KBM-7 (cell line): Measurements from ENCODE around the gene OR52N1.
A peak's percentile ranks its signal among the peaks of the same experiment; 100 is the strongest.

ENCODE experiments used
- DNase-seq: peaks from one replicate; pipeline ENCODE4 v3.0.0-alpha.2; 2015
- in situ Hi-C: fragments of 300-500 bp; cut with MboI; formaldehyde crosslinking; loops from 2 replicates; pipeline ENCODE4 v1.14.3; 2020; ENCODE audit warnings: low sequenced_read_pairs, low pct_unique_long_range_greater_than_20kb, mixed read lengths

The OR52N1 gene

GRCh38 chr11:5791165-5791564 is at the start of gene OR52N1:
Gene OR52N1 (minus strand): TSS chr11:5791265. CDS start chr11:5788816, 2,449 bp downstream.
- in situ Hi-C loops = no loop called here
- DNase-seq = no peak

DNA sequence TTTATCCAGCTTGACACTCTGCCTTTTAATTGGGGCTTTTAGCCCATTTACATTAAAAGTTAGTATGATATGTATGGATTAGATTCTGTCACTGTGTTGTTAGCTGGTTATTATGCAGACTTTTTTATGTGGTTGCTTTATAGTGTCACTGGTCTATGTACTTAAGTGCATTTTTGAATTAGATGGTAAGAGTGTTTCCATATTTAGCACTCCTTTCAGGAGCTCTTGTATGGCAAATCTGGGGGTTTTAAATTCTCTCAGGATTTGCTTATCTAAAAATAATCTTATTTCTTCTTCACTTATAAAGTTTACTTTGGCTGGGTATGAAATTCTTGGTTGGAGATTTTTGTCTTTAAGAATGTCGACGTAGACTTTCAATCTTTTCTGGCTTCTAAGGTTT is 46.6 kb upstream of the OR52N1 start:
- in situ Hi-C loops = no loop called here
- DNase-seq = no peak

- DNase-seq = no peak
- in situ Hi-C loops = no loop called here
These were observed 42.4 kb upstream of the OR52N1 start for GRCh38 chr11:5833446-5833845.

DNA sequence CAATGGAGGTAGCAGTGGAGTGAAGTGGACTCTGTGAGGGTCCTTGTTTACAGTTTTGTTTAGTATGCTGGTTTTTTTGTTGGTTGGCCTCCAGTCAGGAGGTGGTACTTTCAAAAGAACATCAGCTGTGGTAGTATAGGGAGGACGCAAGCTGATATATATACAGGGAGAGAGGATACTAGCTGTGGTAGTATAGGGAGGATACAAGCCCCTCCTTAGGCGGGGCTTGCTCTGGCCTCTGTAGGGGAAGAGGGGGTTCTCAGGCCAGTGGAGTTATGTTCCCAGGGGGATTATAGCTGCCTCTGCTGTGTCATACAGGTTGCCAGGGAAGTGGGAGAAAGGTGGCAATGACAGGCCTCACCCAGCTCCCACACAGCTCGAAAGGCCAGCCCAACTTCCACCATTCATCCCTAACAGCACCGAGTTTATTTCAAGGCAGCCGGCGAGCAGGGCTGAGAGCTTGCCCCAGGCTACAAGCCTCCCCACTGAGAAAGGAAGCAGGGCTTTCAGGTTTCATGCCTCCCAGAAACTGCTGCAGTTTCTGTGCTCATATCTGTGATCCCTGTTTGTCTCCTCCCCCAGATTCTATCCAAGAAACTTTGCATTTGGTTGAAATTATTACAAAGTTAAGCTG is 40.2 kb upstream of the OR52N1 start:
- in situ Hi-C loops = no loop called here
- no peak for DNase-seq

DNA sequence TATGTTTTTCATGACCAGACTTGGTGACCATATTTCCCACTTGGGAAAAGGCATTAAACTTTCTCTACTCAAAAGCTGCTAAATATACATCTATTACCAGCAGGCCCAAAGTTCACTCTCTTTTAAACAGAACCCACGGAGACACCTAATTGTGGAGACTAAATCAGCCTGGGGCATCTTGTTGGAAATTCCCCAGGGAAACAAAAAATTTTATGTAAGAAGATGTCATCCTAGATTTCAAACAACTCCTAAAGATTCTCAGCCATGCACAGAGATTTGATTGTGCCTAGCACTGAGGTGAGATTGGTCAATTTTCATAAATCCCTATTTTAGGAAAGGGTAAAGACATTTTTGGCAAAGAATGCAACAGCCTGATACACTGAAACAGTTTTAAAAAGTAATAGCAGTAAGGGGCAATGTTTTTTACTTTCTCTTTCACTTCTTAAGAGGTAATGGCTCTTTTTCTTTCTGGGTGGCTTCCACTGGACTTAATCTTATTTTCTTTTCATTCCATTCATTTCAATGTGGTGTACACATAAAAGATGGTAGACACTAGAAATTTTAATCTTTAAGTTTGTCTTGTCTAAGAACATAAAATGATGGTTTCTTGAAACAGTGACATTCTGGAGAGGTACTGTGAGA is 27.3 kb upstream of the OR52N1 start:
- peak; percentile 12 for DNase-seq
- in situ Hi-C loops = no loop called here

DNA sequence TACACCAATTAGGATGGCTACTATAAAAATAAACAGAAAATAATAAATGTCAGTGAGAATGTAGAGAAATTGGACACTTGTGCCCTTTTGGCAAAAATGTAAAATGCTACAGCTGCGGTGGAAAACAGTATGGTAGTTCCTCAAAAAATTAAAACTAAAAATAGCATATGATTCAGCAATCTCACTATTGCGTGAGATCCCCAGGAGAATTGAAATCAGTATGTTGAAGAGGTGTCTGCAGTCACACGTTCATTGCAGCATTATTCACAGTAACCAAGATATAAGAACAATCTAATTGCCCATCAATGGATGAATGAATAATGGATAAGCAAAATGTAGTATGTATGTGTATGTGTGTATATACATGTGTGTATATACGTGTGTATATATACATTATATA is 24.5 kb upstream of the OR52N1 start:
- peak; percentile 84 for DNase-seq
- in situ Hi-C loops = no loop called here

GRCh38 chr11:5809905-5810795 is 19.1 kb upstream of the OR52N1 start:
- peak; percentile 59 for DNase-seq
- in situ Hi-C loops = no loop called here

- peak; percentile 52 for DNase-seq
These were observed 18.1 kb upstream of the OR52N1 start for GRCh38 chr11:5809122-5809519.

DNA sequence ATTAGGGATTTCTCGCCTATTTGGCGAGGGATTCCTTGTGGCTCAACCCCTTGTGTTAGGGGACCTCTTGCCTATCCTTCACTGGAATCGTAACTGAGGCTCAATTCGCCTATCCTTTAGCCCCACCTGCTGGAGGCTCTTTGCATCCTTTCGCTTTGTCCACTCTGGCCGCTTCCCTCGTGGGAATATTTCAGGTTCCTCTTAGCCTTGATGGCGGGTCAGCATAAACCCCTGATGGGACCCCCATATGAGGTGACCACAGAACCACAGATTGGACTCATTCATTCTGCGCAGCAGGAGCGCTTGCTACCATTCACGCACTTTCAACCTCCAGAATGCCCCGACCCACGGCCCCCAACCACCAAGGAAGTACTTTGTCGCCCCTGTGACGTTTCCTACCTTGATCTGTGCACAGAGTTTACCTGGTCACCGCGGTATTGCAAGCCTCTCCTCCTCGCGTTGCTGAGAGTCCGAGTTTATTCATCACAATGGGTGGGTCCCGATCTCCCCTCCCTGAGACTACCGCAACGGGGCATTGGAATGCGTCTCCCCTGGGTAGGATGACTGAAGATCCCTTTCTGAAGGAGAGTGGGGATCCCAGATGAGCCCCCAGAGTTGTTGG is 17.5 kb upstream of the OR52N1 start, which contains the start of gene OR52N2:
TSS of gene OR52N2 (plus strand) at position 425 of the 622 bp plus-strand sequence. CDS start 11,412 bp downstream, outside the sequence.
- DNase-seq = peak; percentile 88
- in situ Hi-C loops = no loop called here

More at GRCh38 chr11:5809122-5809519, 18.1 kb upstream of the OR52N1 start:
- in situ Hi-C loops = no loop called here

DNA sequence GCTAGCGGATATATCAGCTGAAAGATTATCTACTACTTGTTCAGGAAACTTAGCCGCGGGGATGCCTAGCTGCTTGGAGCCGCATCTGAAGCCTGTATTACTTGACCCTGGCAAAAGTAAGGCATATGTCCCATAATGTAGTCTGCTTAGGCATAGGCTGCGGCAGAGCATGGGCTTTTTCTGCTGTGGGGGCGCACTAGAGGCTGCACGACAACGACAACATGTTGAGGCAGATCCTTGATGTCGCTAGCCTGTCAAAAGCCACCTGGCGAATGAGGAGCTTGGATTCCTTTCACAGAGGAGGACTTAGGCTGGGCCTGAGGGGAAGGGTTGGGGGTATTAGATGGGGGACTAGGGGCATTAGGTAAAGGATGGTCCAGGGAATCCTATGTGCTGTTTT is 16.5 kb upstream of the OR52N1 start:
- in situ Hi-C loops = no loop called here
- peak; percentile 28 for DNase-seq

- in situ Hi-C loops = no loop called here
- no peak for DNase-seq
These were observed 12.9 kb upstream of the OR52N1 start for GRCh38 chr11:5803982-5804381.

- in situ Hi-C loops = no loop called here
These were observed 5.5 kb upstream of the OR52N1 start for GRCh38 chr11:5796541-5796940.

GRCh38 chr11:5783255-5783654 is 7.8 kb downstream of the OR52N1 start, which contains the start of gene OR52N5:
Gene OR52N5 (minus strand): TSS chr11:5783355. CDS start chr11:5778634, 4,721 bp downstream.
- in situ Hi-C loops = no loop called here
- DNase-seq = no peak

More at GRCh38 chr11:5796541-5796940, 5.5 kb upstream of the OR52N1 start:
- DNase-seq = no peak

- in situ Hi-C loops = no loop called here
- DNase-seq = no peak
These were observed 24.0 kb downstream of the OR52N1 start for GRCh38 chr11:5767056-5767455.

DNA sequence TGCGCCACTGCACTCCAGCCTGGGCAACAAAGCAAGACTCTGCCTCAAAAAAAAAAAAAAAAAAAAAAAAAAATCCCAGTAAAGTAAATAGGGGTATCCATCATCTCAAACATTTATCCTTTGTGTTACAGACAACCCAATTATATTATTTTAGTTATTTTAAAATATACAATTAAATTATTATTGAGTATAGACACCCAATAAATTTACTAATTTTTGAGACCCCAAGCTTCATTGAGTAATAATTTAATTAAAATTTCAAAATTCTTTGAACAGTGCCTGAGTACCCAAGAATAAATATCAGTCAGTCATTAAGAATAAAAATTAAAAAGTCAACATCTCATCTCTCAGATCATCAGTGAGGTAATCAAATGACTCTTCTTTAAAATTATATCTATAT is 37.1 kb downstream of the OR52N1 start, which contains the start of gene OR52N4:
TSS of gene OR52N4 (plus strand) at position 301 of the 400 bp plus-strand sequence. CDS start 498 bp downstream, outside the sequence.
- DNase-seq = no peak
- in situ Hi-C loops = no loop called here

DNA sequence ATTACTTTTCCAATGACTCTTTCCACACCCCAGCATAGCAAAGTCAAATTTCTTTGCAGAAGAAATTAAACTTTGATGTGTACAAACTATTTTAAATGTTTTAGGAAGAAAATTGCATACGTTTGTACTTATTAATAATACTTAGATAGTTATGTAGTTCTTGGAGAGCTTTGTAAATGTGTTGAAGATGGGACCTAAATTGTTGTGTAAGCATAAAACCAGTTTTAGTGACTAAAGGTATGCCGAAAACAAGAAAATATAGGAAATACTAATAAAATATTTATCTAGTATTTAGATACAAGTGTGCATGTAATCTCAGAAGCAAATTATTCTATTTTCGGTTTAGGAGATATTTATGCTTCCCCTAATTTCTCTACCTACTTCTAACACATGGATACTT is 41.2 kb downstream of the OR52N1 start:
- in situ Hi-C loops = no loop called here
- no peak for DNase-seq

DNA sequence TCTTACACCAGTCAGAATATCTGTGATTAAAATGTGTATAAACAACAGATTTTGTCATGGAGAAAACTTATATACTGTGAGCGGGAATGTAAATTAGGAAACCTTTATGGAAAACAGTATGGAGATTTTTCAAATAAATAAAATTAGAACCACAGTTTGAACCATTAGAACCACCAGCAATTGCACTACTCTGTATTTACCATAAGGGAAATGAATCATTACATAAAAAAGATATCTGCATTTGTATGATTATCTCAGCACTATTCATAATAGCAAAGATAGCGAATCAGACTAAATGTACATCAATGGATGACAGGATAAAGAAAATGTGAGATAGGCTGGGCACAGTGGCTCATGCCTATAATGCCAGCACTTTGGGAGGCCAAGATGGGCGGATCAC is 44.5 kb downstream of the OR52N1 start:
- no peak for DNase-seq
- in situ Hi-C loops = no loop called here

DNA sequence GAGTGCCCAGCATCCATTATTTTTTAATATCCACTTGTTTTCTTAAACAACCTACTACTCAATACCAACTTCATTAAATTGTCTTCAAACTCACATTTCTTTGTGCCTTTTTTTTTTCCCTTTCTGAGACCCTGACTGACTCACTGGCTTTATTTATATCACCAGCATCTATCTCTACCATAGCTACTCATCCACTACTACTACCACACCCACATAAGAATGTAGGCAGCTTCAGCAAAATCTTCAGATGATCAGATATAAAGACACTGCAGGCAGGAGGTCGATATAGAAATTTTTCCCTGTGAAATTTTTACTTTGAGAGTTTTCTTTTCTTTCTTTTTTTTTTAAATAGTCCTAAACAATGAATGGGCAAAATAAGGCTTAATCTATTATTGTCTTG is 52.6 kb downstream of the OR52N1 start:
- in situ Hi-C loops = no loop called here
- no peak for DNase-seq

DNA sequence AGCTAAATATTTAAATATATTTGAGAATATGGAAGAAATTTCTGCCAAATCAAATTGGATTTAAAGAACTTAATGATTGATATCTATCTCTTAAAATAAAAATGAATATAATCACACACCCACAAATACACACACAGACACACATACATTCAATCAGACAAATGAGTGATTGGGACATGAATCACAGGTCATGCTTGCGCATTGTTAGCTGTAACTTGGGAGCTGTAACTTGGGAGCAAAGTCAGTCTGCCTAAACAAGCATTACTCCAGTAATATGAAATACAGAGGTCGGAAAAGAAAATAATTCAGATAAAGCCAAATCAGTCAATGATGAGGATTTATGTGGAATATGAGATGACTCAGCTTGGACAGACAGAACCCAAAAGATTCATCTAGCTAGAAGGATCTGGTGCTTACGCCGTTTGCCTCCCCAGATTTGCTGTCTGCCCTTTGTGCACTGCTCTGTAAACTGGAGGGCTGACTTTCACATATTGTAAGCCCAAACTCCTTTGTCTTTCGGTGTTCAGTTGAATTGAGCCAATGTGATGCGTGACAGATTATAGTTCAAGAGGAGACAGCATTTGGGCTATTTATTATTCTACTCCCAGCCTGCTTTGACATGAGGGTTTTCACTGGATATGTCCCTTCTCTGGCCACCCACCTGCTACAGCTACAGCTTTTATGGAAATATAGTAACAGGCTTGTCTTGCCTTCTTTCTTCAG is 53.2 kb downstream of the OR52N1 start:
- in situ Hi-C loops = no loop called here
- no peak for DNase-seq
